ENCODE measurements around the gene ADARB2.

Gene ADARB2

DNA sequence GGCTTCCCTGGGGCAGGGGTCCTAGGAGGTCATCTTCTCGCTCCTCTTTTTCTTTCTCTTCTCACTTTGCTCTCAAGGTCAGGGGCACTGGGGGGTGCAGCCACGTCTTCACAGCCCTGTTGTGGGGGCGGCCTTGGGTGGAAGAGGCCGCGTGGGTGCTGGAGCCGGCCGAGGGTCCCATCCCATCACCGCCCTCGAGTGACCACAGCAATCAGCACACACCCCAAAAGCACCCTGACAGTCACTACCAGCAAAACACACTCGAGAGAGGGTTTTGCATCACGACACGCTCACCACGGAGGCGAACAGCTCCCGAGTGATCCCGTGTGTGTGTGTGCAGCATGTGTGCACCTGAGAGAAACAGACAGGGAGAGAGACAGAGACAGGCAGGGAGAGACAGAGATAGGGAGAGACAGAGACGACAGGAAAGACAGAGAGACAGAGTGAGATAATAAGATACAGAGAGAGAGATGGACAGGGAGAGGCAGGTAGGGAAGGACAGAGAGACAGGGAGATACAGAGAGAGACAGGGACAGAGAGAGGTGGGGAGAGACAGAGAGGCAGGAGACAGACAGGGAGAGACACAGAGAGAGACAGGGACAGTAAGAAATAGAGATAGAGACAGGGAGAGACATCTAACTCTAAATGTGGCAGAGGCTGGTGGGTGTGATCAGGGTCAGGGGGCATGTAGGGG is 580.3 kb downstream of the ADARB2 start:
- TF ChIP-seq, protein P1, sequence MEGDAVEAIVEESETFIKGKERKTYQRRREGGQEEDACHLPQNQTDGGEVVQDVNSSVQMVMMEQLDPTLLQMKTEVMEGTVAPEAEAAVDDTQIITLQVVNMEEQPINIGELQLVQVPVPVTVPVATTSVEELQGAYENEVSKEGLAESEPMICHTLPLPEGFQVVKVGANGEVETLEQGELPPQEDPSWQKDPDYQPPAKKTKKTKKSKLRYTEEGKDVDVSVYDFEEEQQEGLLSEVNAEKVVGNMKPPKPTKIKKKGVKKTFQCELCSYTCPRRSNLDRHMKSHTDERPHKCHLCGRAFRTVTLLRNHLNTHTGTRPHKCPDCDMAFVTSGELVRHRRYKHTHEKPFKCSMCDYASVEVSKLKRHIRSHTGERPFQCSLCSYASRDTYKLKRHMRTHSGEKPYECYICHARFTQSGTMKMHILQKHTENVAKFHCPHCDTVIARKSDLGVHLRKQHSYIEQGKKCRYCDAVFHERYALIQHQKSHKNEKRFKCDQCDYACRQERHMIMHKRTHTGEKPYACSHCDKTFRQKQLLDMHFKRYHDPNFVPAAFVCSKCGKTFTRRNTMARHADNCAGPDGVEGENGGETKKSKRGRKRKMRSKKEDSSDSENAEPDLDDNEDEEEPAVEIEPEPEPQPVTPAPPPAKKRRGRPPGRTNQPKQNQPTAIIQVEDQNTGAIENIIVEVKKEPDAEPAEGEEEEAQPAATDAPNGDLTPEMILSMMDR (IDR thresholded peaks at IDR 0.05; ENCODE audit: poor library complexity, severe bottlenecking): no peak
- no peak overlapping the region for H3K4me3 ChIP-seq (ENCODE audit: severe bottlenecking)
- DNase-seq (ENCODE audit: low spot score): no peak
- H3K36me3 ChIP-seq (ENCODE audit: low read depth): no peaks in the 10 kb centered on the region
- ATAC-seq (ENCODE audit: low read depth): no peak
- H3K27me3 ChIP-seq (ENCODE audit: insufficient read depth, poor library complexity, severe bottlenecking): no peaks in the 10 kb centered on the region
- no peaks in the 10 kb centered on the region for H3K4me1 ChIP-seq (ENCODE audit: insufficient read depth, poor library complexity, severe bottlenecking)
- H3K9me3 ChIP-seq (ENCODE audit: severe bottlenecking): no peaks in the 10 kb centered on the region
- H3K27ac ChIP-seq (ENCODE audit: poor library complexity, severe bottlenecking): no peak overlapping the region

DNA sequence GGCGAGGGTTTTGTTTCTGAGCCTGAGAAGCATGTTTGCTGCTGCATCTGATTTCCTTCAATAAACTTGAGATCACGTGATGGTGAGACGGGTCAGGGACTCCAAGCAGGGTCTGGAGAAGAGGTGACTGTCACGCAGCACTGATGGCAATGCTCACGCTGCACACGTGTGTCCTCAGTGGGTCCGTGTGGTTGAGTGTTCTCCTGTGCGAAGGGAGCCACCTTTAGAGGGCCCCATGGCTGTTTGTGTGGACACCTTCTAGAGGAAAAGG is 580.8 kb downstream of the ADARB2 start:
- H3K9me3 ChIP-seq (ENCODE audit: severe bottlenecking): no peaks in the 10 kb centered on the region
- H3K4me1 ChIP-seq (ENCODE audit: insufficient read depth, poor library complexity, severe bottlenecking): no peaks in the 10 kb centered on the region
- ATAC-seq (ENCODE audit: low read depth) (no peak), DNase-seq (ENCODE audit: low spot score) (no peak)
- TF ChIP-seq, protein P1 (IDR thresholded peaks at IDR 0.05; ENCODE audit: poor library complexity, severe bottlenecking): no peak
- no peak overlapping the region for H3K27ac ChIP-seq (ENCODE audit: poor library complexity, severe bottlenecking)
- no peak overlapping the region for H3K4me3 ChIP-seq (ENCODE audit: severe bottlenecking)
- no peaks in the 10 kb centered on the region for H3K36me3 ChIP-seq (ENCODE audit: low read depth)
- no peaks in the 10 kb centered on the region for H3K27me3 ChIP-seq (ENCODE audit: insufficient read depth, poor library complexity, severe bottlenecking)

DNA sequence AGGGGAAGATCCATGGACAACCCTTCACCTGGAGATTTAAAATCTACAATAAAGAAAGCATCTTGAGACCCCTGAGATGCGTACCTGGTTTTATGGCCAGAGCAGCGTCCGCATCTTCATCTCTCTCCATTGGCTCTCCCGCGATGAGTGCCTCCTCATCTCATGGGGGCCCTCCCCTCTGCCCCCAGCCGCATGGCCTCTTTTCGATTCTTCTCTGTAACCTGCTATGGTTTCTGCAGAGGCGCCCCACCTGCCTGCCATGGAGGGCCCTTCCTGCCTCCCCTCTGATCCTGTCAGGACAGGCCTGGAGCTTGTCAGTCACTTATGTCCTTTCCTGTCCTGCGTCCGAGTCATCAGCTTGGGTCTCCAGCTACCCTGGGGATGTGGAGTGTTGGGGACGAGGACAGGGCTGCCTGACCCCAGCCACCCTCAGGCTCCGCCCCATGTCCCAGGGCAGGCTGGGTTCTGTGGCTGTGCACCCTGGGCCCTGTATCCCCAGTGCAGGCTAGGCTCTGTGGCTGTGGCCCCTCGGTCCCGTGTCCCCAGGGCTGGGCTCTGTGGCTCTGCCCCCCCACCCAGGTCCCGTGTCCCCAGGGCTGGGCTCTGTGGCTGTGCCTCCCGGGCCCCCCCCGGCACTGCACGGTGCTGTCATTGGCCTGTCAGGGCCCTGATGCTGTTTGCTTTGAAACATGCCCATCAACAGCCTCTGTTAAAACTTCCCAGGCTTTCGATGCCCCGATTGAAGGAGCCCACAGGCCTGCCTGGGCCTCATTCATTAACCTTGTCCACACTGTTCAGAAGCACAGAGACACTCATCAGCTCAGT is 581.3 kb downstream of the ADARB2 start:
- Histone ChIP-seq H3K4me1 (ENCODE audit: insufficient read depth, poor library complexity, severe bottlenecking) (no peaks in the 10 kb centered on the region), H3K9me3 (ENCODE audit: severe bottlenecking) (no peaks in the 10 kb centered on the region), H3K27ac (ENCODE audit: poor library complexity, severe bottlenecking) (no peak overlapping the region), H3K36me3 (ENCODE audit: low read depth) (no peaks in the 10 kb centered on the region), H3K4me3 (ENCODE audit: severe bottlenecking) (no peak overlapping the region), H3K27me3 (ENCODE audit: insufficient read depth, poor library complexity, severe bottlenecking) (no peaks in the 10 kb centered on the region)
- TF ChIP-seq, protein P1 (IDR thresholded peaks at IDR 0.05; ENCODE audit: poor library complexity, severe bottlenecking): no peak
- DNase-seq (ENCODE audit: low spot score) (no peak), ATAC-seq (ENCODE audit: low read depth) (no peak)

DNA sequence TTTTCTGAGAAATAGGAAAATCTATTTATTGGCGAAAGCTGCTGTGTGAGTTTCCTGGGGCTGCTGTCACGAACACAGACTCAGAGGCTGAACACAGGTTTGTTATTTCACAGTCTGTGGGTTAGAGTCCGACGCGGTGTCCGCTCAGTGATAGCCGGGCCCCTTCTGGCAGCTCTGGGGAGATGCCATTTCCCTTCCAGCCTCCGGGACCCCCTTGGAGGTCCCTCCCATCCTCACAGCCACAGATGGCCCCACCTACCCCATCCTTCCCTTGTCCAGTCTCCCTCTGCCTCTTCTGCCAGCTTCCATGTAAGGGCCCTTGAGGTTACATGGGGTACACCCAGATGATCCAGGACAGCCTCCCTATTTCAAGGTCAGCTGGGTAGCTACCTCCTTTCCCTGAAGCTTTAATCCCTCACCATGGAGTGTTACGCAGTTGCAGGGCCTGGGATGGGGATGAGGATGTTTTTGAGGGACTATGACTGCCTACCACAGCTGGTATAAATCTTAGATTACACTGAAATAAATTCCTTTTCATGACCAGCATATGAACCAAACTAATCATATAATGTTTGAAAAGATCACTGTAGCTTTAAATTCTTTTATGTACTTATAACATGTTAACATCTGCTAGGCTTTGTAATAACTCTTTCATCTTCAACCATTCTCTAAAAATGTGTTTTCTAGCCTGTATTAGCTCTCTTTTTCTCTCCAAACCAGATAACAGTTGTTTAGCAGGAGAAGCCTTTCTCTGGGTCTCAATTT is 582.6 kb downstream of the ADARB2 start:
- no peak for ATAC-seq (ENCODE audit: low read depth)
- DNase-seq (ENCODE audit: low spot score): no peak
- no peaks in the 10 kb centered on the region for H3K9me3 ChIP-seq (ENCODE audit: severe bottlenecking)
- no peaks in the 10 kb centered on the region for H3K27me3 ChIP-seq (ENCODE audit: insufficient read depth, poor library complexity, severe bottlenecking)
- TF ChIP-seq, protein P1 (IDR thresholded peaks at IDR 0.05; ENCODE audit: poor library complexity, severe bottlenecking): no peak
- H3K36me3 ChIP-seq (ENCODE audit: low read depth): no peaks in the 10 kb centered on the region
- H3K27ac ChIP-seq (ENCODE audit: poor library complexity, severe bottlenecking): no peak overlapping the region
- H3K4me1 ChIP-seq (ENCODE audit: insufficient read depth, poor library complexity, severe bottlenecking): no peaks in the 10 kb centered on the region
- H3K4me3 ChIP-seq (ENCODE audit: severe bottlenecking): no peak overlapping the region

Data from RWPE2 (cell line).